Activated T-cell treated with anti-CD3 and anti-CD28 coated beads, Interleukin-2, amount 50 U/mL, for 72 hours (primary cell): ENCODE measurements around the gene LCE3E. TPM values are rescaled to one million over a fixed set of nuclear protein-coding genes. Genes with fewer than 3 reads are reported as not detected.
"Not testable (repeated sequence)": the region's sequence is repeated elsewhere in the genome, so short reads cannot be mapped to it uniquely, and the experiment has no call there.

Experiments used
- ATAC-seq, 2 donors: fragments of 150-1000 bp; cut with Tn5 transposase; replicated peaks in 1 of 2; 2 replicates each; pipeline ENCODE4 v1.10.0; 2021; ENCODE audit warnings: moderate library complexity in 2 of 2, mild to moderate bottlenecking in 1 of 2
- DNase-seq, 2 donors: peaks; one replicate each; pipeline ENCODE4 v3.0.0; 2021 to 2022; ENCODE audit warnings: mixed read lengths in 1 of 2
- H3K27ac Mint-ChIP-seq: one replicate; pipeline ENCODE4 v1.8.0; 2022; ENCODE audit warnings: mild to moderate bottlenecking, moderate library complexity, mixed read lengths
- H3K27me3 Mint-ChIP-seq: one replicate; pipeline ENCODE4 v1.8.0; 2022; ENCODE audit warnings: low read depth, mixed read lengths
- H3K36me3 Mint-ChIP-seq, 2 donors: one replicate each; pipeline ENCODE4 v1.8.0; 2022; ENCODE audit warnings: mixed read lengths in 2 of 2, mild to moderate bottlenecking in 1 of 2; ENCODE audit not compliant: insufficient read depth in 2 of 2
- H3K4me1 Mint-ChIP-seq: one replicate; pipeline ENCODE4 v1.8.0; 2022; ENCODE audit warnings: low read depth, mixed read lengths
- H3K4me3 Mint-ChIP-seq, 2 donors: one replicate each; pipeline ENCODE4 v1.8.0; 2022; ENCODE audit warnings: mild to moderate bottlenecking in 2 of 2, mixed read lengths in 2 of 2, moderate library complexity in 2 of 2
- H3K9me3 Mint-ChIP-seq, 2 donors: one replicate each; pipeline ENCODE4 v1.8.0; 2022; ENCODE audit warnings: mixed read lengths in 2 of 2
- total RNA-seq, 2 donors: library from RNA; stranded (reverse); gene quantifications; one replicate each; pipeline ENCODE4 v1.2.3, GENCODE V29; 2022

LCE3E gene
- total RNA-seq: not detected

GRCh38 chr1:152566681-152567080 is at the start of gene LCE3E:
TSS of gene LCE3E (minus strand) at chr1:152566780. CDS start at chr1:152566208, 572 bp downstream.
- no peak for DNase-seq
- Mint-ChIP-seq H3K4me1 (no peaks in the 10 kb centered on the region), H3K27ac (no peak within 1 kb of the TSS), H3K27me3 (peaks cover 5% of the 10 kb centered on the region), H3K9me3 (peaks cover 2 to 5% of the 10 kb centered on the region in 2 donors), H3K36me3 (peaks cover 1 to 4% of the 10 kb centered on the region in 2 donors), H3K4me3 (no peak within 1 kb of the TSS)
- no peak for ATAC-seq

GRCh38 chr1:152613511-152613910 is 46.9 kb upstream of the LCE3E start, which contains the start of gene LCE3B:
TSS of gene LCE3B (plus strand) at chr1:152613811. CDS start at chr1:152613811, 0 bp downstream.
- no peak within 1 kb of the TSS for H3K27ac Mint-ChIP-seq
- ATAC-seq (no peak), DNase-seq (no peak)
- peaks cover 0 to 2% of the 10 kb centered on the region in 2 donors for H3K9me3 Mint-ChIP-seq
- peaks cover 33% of the 10 kb centered on the region for H3K27me3 Mint-ChIP-seq
- no peak within 1 kb of the TSS for H3K4me3 Mint-ChIP-seq
- H3K36me3 Mint-ChIP-seq: peaks cover 0 to 2% of the 10 kb centered on the region in 2 donors
- no peaks in the 10 kb centered on the region for H3K4me1 Mint-ChIP-seq

- H3K4me1 Mint-ChIP-seq: no peaks in the 10 kb centered on the region
- DNase-seq: no peak
- no peak for ATAC-seq
- peaks cover 4 to 5% of the 10 kb centered on the region in 2 donors for H3K36me3 Mint-ChIP-seq
- H3K27ac Mint-ChIP-seq: no peak within 1 kb of the TSS
- H3K27me3 Mint-ChIP-seq: peaks cover 13% of the 10 kb centered on the region
- peaks cover 3 to 5% of the 10 kb centered on the region in 2 donors for H3K9me3 Mint-ChIP-seq
- no peak within 1 kb of the TSS for H3K4me3 Mint-ChIP-seq
These were observed 33.4 kb upstream of the LCE3E start, which contains the start of gene LCE3C for GRCh38 chr1:152599934-152600333. TSS of gene LCE3C (plus strand) at chr1:152600234. CDS start at chr1:152600732, 498 bp downstream.

GRCh38 chr1:152596986-152597385 is 30.4 kb upstream of the LCE3E start:
- H3K27me3 Mint-ChIP-seq: peaks cover 13% of the 10 kb centered on the region
- H3K27ac Mint-ChIP-seq: no peak overlapping the region
- DNase-seq (no peak), ATAC-seq (no peak)
- H3K9me3 Mint-ChIP-seq: peaks cover 3 to 5% of the 10 kb centered on the region in 2 donors
- H3K4me3 Mint-ChIP-seq: no peak overlapping the region
- no peaks in the 10 kb centered on the region for H3K4me1 Mint-ChIP-seq
- peaks cover 4 to 5% of the 10 kb centered on the region in 2 donors for H3K36me3 Mint-ChIP-seq

- Mint-ChIP-seq H3K27me3 (no peaks in the 10 kb centered on the region), H3K27ac (no peak overlapping the region), H3K4me1 (no peaks in the 10 kb centered on the region), H3K36me3 (no peaks in the 10 kb centered on the region), H3K4me3 (no peak overlapping the region), H3K9me3 (no peaks in the 10 kb centered on the region)
- no peak for DNase-seq
- no peak for ATAC-seq
These were observed 19.0 kb upstream of the LCE3E start for GRCh38 chr1:152585586-152585985.

GRCh38 chr1:152582647-152583046 is 16.1 kb upstream of the LCE3E start:
- Mint-ChIP-seq H3K27ac (no peak overlapping the region), H3K4me1 (no peaks in the 10 kb centered on the region), H3K4me3 (no peak overlapping the region), H3K27me3 (peaks cover 10% of the 10 kb centered on the region), H3K9me3 (no peaks in the 10 kb centered on the region), H3K36me3 (no peaks in the 10 kb centered on the region)
- DNase-seq: no peak
- peak in 1 of 2 donors; percentile 28 for ATAC-seq

GRCh38 chr1:152580433-152580832 is 13.9 kb upstream of the LCE3E start, which contains the start of gene LCE3D:
TSS of gene LCE3D (minus strand) at chr1:152580516. CDS start at chr1:152579936, 580 bp downstream.
- Mint-ChIP-seq H3K9me3 (no peaks in the 10 kb centered on the region), H3K4me3 (no peak within 1 kb of the TSS), H3K36me3 (no peaks in the 10 kb centered on the region), H3K27me3 (peaks cover 11% of the 10 kb centered on the region), H3K27ac (no peak within 1 kb of the TSS), H3K4me1 (no peaks in the 10 kb centered on the region)
- no peak for ATAC-seq
- no peak for DNase-seq

- not testable (repeated sequence) for DNase-seq, H3K4me3 Mint-ChIP-seq, H3K36me3 Mint-ChIP-seq, H3K4me1 Mint-ChIP-seq, ATAC-seq, H3K27ac Mint-ChIP-seq, H3K9me3 Mint-ChIP-seq
- peaks cover 18% of the 10 kb centered on the region for H3K27me3 Mint-ChIP-seq
These were observed 12.9 kb upstream of the LCE3E start for GRCh38 chr1:152579526-152579925.

- no peak overlapping the region for H3K27ac Mint-ChIP-seq
- no peaks in the 10 kb centered on the region for H3K36me3 Mint-ChIP-seq
- H3K27me3 Mint-ChIP-seq: peaks cover 36% of the 10 kb centered on the region
- no peaks in the 10 kb centered on the region for H3K9me3 Mint-ChIP-seq
- ATAC-seq (peak; percentile 92 to 97), DNase-seq (peak; percentile 28 to 58)
- H3K4me3 Mint-ChIP-seq: no peak overlapping the region
- no peaks in the 10 kb centered on the region for H3K4me1 Mint-ChIP-seq
These were observed 10.6 kb upstream of the LCE3E start for GRCh38 chr1:152577168-152577567.

GRCh38 chr1:152565535-152566215 is 905 bp downstream of the LCE3E start:
- ATAC-seq (no peak), DNase-seq (no peak)
- no peaks in the 10 kb centered on the region for H3K27me3 Mint-ChIP-seq
- H3K9me3 Mint-ChIP-seq: peaks cover 2 to 5% of the 10 kb centered on the region in 2 donors
- H3K4me1 Mint-ChIP-seq: no peaks in the 10 kb centered on the region
- peaks cover 1 to 4% of the 10 kb centered on the region in 2 donors for H3K36me3 Mint-ChIP-seq
- H3K4me3 Mint-ChIP-seq: no peak overlapping the region
- no peak overlapping the region for H3K27ac Mint-ChIP-seq

GRCh38 chr1:152565115-152565514 is 1.5 kb downstream of the LCE3E start:
- DNase-seq (no peak), ATAC-seq (no peak)
- Mint-ChIP-seq H3K36me3 (peaks cover 1 to 4% of the 10 kb centered on the region in 2 donors), H3K4me1 (no peaks in the 10 kb centered on the region), H3K27ac (peak overlapping the region; percentile 12), H3K4me3 (peak overlapping the region in 1 of 2 donors; percentile 11), H3K9me3 (peaks cover 2 to 5% of the 10 kb centered on the region in 2 donors), H3K27me3 (no peaks in the 10 kb centered on the region)

- not testable (repeated sequence) for ATAC-seq, DNase-seq, H3K9me3 Mint-ChIP-seq, H3K4me1 Mint-ChIP-seq, H3K4me3 Mint-ChIP-seq, H3K36me3 Mint-ChIP-seq, H3K27ac Mint-ChIP-seq, H3K27me3 Mint-ChIP-seq
These were observed 18.2 kb downstream of the LCE3E start for GRCh38 chr1:152548358-152548757.

GRCh38 chr1:152546704-152547103 is 19.9 kb downstream of the LCE3E start:
- H3K9me3 Mint-ChIP-seq: peaks cover 0 to 2% of the 10 kb centered on the region in 2 donors
- ATAC-seq (no peak), DNase-seq (no peak)
- no peaks in the 10 kb centered on the region for H3K27me3 Mint-ChIP-seq
- H3K36me3 Mint-ChIP-seq: peaks cover 0 to 2% of the 10 kb centered on the region in 2 donors
- H3K4me1 Mint-ChIP-seq: no peaks in the 10 kb centered on the region
- H3K27ac Mint-ChIP-seq: no peak overlapping the region
- H3K4me3 Mint-ChIP-seq: no peak overlapping the region
